Colon (tissue), 2 donors: ENCODE results near the gene CSNK2A1.
"Not testable (repeated sequence)": the region's sequence is repeated elsewhere in the genome, so short reads cannot be mapped to it uniquely, and the experiment has no call there.

Experiments used
- FAIRE-seq: peaks from 2 replicates; lab custom pipeline; 2012; peaks lifted over from hg19 to GRCh38; lab: Jason Lieb, UNC
- donor health status: control.
- donor health status: control.

CSNK2A1 gene

DNA sequence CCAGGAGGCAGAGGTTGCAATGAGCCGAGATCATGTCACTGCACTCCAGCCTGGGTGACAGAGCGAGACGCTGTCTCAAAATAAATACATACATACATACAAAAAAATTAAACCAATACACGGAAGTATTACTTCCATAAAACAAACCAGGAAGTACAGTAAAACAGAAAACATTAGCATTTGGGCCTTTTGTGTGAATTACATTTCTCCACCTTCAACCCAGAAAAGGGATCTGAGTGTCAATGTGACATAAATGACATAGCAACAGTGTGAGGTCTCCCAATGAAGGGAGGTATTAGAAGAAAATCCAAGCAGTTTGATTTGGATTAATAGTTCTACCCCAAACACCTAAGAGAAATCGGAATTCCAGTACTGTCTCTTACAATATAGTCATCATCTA is 10.1 kb downstream of the CSNK2A1 start:
- FAIRE-seq = no peak

DNA sequence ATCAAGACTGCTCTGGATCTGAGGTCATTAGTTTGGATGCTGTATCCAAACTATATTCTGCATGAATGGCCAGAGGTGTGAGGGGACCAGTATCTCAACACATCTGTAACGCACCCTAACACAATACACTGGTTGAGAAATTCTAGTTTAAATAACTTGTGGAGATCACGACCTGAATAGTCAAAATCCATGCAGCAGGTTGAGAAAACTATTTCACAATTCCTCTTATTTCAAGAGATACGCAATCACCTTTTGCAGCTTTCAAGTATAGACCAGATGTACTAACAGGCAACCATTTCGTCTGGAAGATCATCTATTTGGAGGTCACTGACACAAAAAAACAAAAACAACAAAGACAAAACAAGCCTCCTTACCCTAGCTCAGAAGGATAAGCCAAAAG is 11.1 kb downstream of the CSNK2A1 start:
- FAIRE-seq = no peak

DNA sequence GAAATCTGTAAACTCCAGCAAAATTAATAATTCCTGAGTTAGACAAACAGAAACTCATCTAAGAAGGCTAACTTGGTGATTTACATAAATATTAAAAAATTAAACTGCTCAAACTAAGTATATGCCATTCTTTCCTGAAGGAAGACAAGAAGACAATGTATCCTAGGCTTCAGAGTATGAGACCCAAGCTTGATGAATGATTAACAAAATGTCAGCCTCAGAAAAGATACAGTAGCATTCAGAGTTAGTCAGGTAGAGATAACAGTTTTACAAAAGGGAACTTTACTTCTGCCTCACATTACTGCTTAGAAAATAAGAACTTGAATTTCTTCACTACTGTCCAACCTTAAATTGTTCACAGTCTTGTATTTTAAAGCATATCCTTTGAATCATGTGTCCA is 12.0 kb downstream of the CSNK2A1 start:
- no peak for FAIRE-seq

DNA sequence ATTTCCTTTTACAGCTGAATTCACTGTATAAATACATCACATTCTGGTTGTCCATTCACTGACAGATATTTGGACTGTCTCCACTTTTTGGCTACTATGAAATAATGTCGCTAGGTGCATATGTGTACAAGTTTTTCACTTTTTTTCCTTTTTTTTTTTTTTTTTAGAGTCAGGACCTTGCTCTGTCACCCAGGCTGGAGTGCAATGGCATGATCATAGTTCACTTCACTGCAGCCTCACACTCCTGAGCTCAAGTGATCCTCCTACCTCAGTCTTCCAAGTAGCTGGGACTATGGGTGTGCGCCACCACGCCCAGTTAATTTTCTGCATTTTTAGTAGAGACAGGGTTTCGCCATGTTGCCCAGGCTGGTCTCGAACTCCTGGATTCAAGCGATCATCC is 13.3 kb downstream of the CSNK2A1 start:
- no peak for FAIRE-seq

DNA sequence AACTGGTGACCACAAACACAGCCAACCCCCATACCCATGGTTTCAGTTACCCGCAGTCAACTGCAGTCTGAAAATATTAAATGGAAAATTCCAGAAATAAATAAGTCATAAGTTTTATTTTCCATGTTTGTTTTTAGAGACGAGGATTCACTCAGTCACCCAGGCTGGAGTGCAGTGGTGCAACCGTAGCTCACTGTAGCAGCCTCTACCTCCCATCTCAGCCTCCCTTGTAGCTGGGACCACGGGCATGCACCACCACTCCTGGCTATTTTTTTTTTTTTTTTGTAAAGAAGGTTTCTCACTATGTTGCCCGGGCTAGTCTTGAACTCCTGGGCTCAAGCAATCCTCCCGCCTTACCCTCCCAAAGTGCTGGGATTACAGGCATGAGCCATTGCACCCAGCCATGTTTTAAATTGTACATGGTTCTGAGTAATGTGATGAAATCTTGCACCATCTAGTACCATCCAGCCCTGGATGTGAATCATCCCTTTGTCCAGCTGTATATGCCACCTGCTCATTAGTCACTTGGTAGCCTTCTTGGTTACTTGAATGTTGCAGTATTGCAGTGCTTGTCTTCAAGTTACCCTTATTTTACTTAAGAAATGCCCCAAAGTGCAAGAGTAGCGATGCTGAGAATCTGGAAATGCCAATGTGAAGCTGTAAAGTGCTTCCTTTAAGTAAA is 14.5 kb downstream of the CSNK2A1 start:
- FAIRE-seq = no peak

DNA sequence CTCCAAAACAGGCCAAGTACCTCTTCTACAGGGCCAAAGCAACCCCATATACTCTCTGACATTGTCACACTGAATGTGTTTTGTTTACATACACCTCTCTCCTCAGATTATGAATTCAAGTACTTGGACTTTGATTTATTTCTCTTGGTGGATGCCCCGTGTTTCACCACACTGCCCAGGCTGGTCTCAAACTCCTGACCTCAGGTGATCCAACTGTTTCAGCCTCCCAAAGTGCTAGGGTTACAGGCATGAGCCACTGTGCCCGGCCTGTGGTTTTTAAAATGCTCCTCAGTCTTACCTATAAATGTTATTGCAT is 16.1 kb downstream of the CSNK2A1 start:
- FAIRE-seq = no peak

DNA sequence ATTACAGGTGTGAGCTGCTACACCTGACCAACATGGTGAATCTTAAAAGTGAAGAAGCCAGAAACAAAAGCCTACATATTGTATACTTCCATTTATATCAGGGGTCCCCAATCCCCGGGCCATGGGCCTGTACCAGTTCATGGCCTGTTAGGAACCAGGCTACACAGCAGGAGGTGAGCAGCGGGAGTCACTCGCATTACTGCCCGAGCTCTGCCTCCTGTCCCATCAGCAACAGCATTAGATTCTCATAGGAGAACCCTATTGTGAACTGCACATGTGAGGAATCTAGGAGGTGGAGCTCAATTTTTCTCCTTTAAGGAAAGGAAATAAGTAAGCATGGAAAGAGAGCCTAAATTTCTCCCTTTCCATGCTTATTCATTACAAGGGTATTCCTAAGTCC is 21.7 kb downstream of the CSNK2A1 start:
- FAIRE-seq = no peak

DNA sequence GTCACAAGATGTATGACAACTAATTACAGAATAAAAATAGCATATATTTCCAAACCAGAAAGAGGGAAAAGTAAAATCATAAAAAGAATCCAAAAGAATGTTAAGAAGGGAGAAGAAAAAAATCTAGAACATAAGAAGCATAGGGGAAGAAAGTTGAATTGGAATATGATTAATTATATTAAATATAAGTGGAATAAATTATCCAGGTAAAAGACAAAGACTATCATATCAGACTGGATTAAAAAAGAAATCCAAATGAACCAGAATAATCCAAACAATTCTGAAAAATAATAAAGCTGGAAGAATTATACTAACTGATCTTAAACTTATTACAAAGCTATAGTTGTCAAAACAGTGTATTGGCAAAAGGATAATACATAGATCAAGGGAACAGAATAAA is 23.6 kb downstream of the CSNK2A1 start:
- FAIRE-seq = peak; percentile 10

DNA sequence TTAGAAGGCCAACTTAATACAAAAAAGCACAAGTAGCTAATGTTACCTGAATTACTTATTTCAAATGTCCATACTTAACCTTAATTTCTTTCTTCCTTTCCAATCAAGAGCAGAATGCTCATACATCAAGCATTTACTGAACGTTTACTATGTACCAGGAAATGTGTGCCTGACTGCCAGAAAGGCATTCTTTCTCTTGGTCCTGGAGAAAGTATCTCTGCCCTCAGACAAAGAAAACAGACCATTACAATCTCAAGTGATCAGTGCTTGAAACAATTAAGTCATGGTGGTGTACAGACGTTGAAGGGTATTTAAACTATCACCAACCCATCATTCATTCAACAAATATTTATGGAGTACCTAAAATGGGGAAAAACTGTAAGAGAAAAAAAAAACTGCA is 26.4 kb downstream of the CSNK2A1 start:
- FAIRE-seq = no peak

DNA sequence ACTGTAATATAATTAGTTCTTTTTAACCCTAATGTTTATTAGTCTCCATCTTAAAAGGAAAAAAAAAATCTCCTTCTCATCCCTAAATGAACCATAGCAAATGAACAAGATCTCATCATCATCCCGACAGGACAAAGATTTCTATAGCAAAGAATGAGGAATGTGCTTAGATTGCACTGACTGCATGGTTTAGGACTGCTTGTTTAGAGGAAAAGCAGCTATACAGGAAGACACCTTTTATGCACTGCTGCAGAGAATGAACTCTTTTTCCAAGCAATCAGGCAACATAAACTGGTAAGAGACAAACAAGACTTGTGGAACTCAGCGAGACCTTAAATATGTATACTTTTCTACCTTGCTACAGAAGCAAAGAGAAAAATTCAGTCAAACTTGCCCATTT is 26.8 kb downstream of the CSNK2A1 start:
- no peak for FAIRE-seq

DNA sequence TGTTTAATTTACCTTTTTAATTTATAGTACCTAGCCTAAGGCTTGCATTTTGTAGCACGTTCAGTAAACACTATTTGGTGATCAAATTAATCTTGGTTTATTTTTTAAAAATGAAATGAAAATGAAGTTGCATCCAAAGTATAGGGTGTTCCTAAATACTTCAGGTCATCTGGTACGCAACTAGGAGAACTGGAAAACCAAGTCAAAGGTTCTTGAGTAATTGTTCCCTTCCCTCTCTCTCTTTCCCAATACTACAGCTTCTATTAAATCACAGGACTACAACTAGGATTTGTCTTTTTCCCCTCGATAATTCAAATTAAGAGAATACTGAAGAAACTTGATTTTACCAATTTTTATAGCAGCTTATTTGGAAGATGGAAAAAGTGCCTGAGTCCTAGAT is 27.9 kb downstream of the CSNK2A1 start:
- FAIRE-seq = no peak

DNA sequence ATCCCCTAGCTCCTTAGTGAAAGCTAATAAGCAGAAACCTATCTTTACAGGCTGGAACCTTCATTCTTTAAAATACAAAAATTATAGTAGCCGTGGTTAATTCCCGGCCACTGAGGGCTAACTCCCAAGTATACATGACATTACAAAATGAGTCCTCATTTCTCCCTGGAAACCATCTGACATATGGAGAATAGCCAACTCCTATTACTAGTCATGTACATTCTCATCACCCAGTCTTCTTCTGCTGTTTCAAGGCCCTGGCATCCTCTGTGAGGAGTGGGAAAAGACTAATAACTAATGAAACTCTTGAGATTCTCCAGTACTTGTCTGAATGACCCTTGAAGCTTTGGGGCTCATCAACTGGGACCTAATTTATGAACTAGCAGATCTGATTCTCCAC is 30.2 kb downstream of the CSNK2A1 start:
- FAIRE-seq = no peak

DNA sequence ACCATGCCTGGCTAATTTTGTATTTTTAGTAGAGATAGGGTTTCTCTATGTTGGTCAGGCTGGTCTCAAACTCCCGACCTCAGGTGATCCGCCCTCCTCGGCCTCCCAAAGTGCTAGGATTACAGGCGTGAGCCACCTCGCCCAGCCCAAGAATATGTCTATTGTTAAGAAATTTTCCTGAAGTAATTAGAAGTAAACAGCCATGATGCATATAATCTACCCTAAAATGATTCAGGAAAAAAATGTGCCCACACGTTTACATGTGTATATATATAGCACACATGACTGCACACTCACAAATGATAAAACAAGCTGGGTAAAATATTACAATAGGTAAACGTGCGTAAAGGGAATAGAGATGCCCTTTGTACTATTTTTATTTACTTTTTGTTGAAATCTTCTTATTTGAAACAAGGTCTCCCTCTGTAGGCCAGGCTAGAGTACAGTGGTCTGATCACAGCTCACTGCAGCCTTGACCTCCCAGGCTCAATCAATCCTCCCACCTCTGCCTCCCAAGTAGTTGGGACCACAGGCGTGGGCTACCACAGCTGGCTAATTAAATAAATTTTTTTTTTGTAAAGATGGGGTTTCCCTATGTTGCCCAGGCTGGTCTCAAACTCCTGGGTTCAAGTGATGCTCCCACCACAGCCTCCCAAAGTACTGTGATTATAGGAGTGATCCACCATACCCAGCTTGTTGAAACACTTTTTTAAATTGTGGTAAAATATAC is 33.1 kb downstream of the CSNK2A1 start:
- FAIRE-seq = not testable (repeated sequence)

DNA sequence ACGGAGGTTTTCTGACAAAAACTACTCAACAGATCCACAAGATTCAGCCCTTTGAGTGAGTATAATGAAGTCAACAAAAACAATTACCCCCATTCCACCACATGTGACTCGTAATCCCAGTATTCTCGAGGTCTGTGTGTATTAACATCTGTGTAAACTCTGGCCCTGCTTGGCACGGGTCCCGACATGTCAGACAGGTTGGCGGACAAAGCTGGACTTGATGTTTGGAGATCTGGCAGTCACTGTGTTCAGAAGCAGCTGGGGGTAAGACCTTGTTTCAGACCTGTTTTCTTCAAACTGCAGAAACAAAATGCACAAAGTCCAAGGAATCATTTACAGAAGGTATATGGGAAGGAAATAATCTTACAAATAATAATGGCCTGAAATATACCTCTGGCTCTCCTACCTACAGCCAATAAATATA is 35.2 kb downstream of the CSNK2A1 start:
- not testable (repeated sequence) for FAIRE-seq

DNA sequence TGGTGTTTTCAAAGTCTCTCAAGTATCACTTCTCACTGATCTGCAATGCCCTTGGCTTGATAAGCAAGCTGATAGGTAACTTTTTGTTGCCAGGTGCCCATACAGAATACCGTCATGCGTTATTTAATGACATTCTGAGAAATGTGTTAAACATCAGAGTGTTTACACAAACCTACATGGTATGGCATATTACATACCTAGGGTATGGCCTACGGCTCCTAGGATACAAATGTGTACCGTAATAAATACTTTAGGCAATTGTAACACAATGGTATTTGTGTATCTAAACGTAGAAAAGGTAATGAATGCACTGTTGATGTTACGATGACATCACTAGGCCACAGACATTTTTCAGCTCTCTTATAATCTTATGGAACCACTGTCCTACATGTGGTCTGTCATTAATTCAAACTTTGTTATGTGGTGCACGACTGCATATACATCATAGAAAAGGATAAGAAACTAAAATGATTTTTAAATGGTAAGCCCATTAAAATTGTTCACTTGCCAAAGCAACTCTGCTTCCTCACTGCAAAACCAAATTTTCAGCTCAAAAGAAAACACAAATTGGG is 35.7 kb downstream of the CSNK2A1 start:
- FAIRE-seq = no peak

DNA sequence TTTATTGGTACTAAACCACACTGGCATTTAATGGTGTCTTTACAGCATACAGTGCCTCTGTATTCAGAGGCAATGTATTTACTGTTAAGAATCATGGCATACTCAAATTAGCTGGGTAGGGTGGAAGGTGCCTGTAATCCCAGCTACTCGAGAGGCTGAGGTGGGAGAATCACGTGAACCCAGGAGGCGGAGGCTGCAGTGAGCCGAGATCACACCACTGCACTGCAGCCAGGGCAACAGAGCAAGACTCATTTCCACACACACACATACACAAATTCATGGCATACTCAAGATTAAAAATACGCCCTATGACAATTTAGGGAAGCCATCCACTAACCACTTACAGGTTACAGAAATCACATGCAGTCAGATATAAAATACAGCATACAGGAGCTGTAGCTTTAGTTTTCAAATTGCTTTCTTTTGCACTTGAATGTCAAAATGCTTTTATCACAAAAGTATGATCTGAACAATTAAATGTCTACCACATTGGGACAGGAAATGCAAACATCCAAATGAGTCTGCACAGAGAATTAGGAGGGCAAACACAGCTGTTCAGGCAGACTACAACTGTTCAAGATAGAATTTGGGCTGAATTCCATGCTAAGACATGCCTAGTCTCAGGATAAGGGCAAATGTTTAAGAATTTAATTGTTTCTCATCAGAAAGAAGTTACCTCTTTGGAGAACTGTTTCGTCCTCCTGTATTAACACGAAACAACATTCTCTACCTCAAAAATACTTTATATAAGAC is 36.4 kb downstream of the CSNK2A1 start:
- no peak for FAIRE-seq

DNA sequence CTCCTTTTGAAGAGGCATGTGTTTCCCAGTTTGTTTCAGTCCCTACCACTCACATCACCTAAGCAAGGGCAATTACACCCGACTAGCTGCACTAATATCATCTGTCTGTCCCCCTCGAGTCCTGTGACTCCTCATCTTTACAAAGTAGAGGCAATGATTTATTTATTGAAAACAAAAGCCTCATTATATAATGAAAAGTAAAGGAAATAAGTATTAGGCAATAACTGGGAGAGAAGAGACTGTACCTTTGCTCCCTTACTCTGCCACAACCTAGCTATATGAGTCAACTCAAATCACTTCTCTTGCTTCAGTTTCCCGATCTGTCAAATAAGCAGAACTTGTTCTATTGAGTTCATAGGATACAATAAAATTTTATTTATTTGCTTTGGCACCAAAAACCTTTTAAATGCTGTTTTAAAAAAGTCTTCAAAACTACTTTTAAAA is 38.9 kb downstream of the CSNK2A1 start:
- FAIRE-seq = no peak

DNA sequence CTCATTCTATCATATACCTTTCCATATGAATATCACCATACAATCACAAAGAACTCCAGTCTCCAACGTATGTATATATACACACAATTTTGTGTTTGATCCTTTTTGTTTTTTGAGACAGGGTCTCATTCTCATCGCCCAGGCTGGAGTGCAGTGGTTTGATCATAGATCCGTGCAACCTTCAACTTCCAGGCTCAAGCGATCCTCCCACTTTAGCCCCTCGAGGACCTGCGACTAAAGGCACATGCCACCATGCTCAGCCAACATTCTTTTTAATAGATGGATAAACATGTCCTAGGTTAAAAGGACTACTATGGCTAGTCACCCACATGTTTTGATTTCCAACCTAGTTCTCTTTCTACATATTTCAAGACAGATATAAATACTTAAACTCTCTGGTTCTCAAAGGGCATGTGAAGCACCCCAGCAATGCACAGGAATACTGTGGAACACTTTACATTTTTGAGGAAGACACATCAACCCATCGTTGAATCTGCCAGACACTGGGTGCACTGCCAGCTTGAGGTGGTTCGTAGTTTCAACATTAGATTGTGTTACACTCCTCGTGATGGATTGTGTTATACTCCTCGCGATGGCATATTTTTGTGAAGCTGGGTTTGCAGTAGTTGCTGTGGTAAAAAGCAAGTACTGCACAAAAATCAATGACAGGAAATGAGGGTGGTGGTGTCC is 40.4 kb downstream of the CSNK2A1 start:
- no peak for FAIRE-seq

DNA sequence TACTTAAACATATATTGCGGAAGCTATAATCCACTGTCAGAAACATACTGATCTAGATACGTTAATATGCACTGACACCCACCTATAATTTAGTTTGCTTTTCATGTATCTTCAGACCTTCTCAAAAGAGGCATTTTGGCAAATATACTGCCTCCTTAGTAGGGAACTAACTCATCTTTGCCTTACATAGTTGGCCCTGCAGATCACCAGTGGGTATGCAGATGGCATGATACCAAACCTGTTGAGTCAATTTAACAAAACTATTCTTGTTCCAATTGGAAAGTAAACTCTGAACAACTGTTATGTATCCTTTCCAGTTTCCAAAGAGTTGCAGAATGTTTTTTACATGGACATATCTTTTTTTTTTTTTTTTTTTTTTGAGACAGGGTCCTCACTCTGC is 45.6 kb downstream of the CSNK2A1 start:
- FAIRE-seq = no peak

DNA sequence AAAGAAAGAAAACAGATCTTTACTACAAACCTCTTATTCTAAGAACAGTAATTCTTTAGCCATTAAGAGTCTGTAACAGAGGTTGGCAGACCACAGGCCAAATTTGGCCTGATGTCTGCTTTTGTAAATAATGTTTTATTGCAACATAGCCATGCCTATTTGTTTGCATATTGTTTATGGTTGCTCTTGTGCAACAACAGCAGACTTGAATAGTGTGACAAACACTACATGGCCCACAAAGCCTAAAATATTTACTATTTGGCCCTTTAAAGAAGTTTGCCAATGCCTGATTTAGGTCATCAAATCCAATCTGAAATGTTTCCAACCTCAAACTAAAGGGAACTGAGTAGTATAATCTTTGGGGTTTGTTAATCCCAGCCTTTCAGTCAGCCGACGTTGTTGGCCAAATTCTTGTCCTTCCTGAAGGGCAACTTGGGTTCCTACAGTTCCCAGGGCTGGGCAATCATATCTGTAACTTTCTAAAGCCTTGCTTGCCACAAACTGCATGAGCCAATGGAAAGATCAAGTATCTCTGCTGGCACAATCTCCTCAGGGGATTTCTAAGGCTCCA is 47.4 kb downstream of the CSNK2A1 start:
- no peak for FAIRE-seq

DNA sequence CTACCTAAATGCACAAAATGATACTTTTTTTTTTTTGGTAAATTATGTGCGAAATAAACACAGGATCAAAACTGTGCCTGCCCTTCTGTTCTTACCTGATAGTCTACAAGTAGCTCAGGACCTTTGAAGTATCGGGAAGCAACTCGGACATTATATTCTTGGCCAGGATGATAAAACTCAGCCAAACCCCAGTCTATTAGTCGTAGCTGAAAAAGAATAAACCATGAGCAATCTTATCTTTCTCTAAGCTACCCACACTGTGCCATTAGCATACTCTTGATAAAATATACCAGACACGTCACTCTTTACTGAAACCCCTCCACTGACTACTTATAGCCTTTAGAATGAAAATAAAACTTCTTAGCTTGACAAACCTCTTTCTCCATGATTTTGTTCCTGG is 51.4 kb downstream of the CSNK2A1 start:
- FAIRE-seq = no peak

DNA sequence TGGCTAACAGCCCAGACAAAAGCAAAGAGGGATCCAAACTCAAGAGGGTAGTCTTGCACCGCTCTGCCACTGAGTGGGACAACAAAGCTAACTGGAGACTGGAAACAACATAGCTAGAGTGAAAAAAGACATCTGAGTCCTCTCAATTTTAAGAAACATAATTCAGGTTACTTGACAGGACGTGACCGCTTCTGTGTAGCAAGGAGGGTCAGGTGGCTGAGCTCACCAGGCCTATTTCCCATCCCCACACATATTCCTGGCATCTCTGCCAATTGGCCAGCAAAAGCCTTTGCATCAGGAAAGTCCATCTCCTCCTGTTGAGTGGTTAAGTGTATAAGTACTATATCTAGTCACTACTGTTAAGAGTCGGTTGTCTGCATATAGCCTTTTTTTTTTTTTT is 55.9 kb downstream of the CSNK2A1 start:
- FAIRE-seq = no peak
